ENCODE measurements around the gene KRT2.

Gene KRT2

DNA sequence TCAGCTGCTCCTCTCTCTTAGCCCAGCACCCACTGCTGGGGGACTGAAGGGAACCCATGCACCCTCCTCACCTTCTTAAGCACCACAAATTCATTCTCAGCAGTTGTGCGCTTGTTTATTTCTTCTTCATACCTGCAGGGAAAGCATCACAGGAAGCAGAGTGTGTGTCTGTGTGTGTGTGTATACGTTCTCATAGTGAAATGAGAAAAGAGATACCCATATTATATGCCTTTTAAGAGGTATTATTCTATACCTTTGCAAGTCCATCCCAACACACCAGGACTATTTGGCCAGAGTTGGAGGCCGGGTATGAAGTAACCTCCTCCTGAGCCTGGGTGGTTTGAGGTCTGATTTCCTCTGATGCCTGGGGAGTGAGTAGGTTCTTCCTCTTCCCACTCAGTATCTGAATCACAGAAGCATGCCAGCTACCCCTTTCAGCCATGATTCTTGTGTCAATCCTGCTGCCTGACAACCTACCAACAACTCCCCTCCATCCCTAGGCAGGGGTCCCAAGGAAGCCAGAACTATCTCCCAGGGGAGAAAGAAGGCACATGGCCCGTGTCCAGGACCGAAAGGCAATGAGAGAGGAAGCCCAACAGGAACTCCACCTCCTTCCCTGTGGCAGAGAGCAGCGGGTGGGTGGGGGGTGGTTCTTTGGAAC lies 36.7 kb downstream of the KRT2 start:
- DNase-seq (ENCODE audit: low spot score) = no peak

DNA sequence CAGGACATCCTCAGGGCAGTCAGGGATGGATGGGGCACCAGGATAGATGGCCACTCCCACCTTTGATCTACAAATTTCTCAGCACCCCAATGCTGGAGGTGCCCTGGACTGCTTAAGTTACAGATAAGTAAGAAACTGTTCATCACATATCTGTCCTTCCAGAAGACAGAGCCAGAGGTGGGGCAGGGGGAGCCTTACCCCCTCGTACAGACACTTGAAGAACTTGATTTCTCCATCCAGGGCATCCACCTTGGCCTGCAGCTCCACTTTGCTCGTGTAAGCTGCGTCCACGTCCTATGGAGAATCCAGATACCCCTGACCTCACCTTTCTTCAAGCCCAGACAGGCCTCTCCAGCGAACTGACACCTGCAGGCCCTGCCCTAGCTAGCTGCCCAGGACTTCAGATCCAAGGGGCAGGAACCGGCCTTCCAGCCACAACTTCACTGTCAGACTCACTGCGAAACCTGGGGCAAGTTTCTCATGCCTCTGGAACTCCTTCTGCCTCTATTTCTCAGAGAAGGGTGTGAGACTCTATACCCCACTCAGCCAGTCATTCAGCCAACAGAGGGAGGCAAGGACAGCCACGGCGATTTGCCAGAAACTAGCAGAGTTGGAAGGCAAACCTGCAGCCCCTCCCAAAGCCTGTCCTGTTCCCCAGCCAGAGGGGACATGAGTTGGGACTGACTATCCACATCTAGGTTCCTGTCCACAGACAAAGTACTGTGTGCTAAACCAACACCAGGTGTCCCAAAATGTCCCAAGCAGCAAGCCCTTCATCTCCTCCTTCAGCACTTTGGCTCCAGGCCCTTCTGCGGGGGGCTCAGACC lies 37.4 kb downstream of the KRT2 start:
- no peak for DNase-seq (ENCODE audit: low spot score)

- no peak for DNase-seq (ENCODE audit: low spot score)
Measured at GRCh38 chr12:52613384-52614030, 38.5 kb downstream of the KRT2 start.

GRCh38 chr12:52612431-52613383 lies 39.3 kb downstream of the KRT2 start:
- DNase-seq (ENCODE audit: low spot score) = no peak

DNA sequence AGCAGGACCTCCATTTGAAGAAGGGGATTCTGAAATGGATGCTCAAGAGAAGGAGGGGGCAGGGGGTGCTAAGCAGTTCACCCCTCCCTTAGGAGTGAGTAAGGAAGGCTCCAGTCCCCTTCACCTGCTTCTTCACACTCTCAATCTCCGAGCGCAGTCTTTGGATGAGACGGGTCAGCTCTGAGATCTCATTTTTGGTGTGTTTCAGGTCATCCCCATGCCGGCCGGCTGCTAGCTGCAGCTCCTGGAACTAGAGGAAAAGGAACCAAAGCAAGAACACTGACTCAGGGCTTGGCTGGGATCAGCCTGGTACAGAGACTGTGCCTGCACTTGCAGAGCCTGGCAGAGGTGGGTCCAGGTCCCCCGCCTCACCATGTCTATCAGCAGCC lies 40.9 kb downstream of the KRT2 start:
- DNase-seq (ENCODE audit: low spot score) = no peak

- no peak for DNase-seq (ENCODE audit: low spot score)
Measured at GRCh38 chr12:52608826-52609630, 43.0 kb downstream of the KRT2 start.

DNA sequence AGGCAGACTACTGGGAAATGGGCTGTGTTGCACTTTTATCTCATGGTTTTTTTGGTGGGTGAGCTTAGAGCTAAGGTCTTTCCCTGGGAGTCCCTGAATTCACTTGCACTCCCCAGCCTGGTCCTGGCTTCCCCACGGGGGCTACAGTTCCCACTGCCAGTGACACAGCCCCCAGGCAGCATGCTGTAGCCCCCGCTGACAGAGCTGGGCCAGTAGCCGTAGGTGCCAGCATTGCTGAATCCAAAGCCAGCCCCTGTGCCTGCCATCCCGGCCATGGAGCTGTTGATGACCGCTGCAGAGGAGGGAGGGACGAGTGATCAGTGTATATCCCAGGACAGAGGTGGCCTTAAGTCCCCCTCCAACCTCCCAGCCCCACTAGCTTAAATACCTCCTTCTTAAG lies 43.9 kb downstream of the KRT2 start:
- no peak for DNase-seq (ENCODE audit: low spot score)

GRCh38 chr12:52607314-52607713 lies 44.7 kb downstream of the KRT2 start:
- DNase-seq (ENCODE audit: low spot score) = no peak

DNA sequence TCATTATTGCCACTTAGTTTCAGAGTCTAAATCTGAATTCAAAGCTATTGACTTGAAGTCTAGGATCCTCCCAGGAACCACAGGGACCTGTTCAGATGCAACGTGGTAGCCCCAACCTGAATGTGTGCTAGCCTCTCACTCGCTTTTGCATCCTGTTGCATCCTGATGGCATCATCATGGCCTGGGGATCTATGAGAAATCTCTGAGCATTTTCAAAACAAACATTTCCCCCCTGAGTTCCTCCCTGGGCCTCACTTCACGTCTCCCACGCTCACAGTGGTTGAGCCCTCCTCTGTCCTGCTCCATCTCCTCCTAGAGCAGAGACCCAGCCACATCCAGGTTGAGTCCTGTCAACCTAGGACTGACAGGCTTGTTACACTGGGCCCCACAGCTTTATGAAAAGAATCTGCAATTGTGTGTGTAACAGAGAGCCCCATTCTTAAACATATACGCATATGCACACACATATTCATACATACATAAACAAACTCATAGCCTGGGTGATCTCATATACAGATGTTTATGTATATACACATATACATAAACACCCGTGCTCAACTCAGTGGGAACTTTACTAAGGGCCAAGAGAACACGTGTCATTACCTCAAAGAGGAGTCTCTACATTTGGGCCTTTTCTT lies 45.3 kb downstream of the KRT2 start:
- DNase-seq (ENCODE audit: low spot score) = no peak

- no peak for DNase-seq (ENCODE audit: low spot score)
Measured at GRCh38 chr12:52606096-52606495, 45.9 kb downstream of the KRT2 start.

DNA sequence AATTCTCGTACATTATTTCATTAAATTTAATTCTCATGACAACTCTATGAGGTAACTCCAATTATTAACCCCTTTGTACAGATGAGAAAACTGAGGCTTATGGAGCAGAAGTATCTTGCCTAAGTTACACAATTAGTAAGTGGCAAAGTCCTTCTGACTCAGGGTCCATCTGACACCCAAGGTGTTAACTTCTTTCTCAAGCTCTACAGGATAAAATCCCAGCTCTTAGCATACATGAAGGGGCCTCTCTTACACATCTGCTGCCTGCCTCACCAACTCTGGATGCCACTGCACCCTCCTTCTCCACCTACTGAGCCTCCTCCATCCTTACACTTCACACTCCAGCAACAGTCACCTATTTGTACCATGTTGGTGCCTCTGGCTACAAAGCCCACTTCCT lies 46.5 kb downstream of the KRT2 start:
- no peak for DNase-seq (ENCODE audit: low spot score)

DNA sequence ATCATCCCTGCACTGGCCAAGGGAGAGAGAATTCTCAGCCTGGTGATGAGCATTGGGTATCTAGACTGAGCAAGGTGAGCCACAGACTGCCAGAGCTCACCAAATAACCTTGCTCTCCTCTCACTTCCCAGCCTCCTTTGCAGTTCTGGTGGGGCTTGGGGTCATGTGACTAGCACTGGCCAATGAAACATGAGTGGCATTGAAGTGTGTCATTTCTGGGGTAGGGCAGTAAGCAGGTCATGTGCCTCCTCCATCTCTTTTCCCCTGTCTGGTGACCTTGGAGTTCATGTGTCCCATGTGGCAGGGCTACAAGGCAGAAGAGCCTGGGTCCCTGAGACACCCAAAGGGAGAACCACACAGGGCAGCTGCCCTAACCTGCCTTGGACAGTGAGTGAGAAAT lies 47.2 kb downstream of the KRT2 start:
- DNase-seq (ENCODE audit: low spot score) = no peak

DNA sequence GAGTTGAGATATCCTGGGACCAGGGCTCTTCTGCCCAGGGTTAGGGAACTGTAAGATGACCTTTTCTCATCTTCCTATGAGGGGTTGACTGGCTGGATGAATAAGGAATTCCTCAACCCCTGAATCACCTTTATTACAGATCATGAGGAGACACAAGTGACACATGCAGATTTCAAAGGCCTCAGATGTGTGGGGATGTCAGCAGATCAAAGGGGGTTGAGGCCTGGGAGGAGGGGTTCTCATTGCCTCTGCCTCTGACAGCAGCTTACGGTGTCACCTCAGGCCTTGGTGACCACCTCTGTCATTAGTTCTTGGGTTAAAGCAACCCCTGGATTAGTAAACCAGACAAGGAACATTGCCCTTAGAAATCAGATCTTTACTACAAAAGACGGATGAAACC lies 48.7 kb downstream of the KRT2 start:
- DNase-seq (ENCODE audit: low spot score) = peak; percentile 17

- no peak for DNase-seq (ENCODE audit: low spot score)
Measured at GRCh38 chr12:52602552-52602951, 49.5 kb downstream of the KRT2 start.

DNA sequence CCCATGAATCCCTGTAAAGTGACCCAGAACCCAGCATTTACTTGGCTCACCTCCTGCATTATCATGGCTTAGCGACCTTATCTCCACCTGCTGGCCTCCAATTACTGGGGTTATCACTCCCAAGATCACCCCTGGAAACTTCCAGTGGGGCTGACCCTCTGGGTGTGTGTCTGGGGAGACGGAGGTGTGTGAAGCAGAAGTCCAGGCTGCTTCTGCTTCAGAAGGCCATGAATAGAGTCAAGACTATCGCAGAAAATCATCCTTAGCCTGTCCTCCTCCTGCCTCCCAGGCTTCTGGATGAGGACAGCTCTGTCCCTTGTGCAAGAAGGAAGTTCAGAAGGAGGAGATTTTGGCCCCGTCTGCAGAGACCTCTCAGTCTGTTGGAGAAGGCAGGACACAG lies 50.3 kb downstream of the KRT2 start:
- DNase-seq (ENCODE audit: low spot score) = no peak

- DNase-seq (ENCODE audit: low spot score) = no peak
Measured at GRCh38 chr12:52600941-52601481, 51.0 kb downstream of the KRT2 start, which contains the start of gene KRT72. Gene KRT72, minus strand, starts transcription at chr12:52601463. Its CDS starts 11 bp downstream, at chr12:52601452.

DNA sequence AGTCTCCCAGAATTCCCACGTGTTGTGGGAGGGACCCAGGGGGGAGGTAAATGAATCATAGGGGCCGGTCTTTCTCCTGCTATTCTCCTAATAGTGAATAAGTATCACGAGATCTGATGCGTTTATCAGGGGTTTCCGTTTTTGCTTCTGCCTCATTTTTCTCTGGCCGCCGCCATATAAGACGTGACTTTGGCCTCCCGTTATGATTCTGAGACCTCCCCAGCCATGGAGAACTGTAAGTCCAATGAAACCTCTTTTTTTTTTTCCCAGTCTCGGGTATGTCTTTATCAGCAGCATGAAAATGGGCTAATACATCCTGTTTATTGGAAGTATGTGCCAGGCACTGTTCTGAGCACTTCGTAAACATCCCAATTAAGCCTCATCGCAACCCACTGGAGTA lies 51.5 kb downstream of the KRT2 start:
- DNase-seq (ENCODE audit: low spot score) = no peak

DNA sequence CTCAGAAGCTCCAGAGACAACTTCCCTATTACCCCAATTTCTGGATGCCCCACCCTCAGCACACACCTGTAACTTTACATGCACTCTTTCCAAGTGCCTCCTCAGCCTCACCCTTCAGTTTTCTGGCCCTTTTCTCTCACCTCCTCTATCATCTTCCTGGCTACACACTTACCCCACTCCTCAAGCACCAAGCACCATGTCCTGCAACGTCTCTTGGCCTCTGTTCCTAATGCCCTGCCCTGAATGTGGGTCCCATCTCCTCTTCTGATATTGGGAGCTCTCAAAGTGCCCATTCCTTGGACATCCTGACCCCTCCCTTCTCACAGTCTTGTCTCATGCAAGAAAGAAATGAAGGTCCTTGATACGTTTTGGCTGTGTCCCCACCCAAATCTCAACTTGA lies 51.9 kb downstream of the KRT2 start:
- no peak for DNase-seq (ENCODE audit: low spot score)

DNA sequence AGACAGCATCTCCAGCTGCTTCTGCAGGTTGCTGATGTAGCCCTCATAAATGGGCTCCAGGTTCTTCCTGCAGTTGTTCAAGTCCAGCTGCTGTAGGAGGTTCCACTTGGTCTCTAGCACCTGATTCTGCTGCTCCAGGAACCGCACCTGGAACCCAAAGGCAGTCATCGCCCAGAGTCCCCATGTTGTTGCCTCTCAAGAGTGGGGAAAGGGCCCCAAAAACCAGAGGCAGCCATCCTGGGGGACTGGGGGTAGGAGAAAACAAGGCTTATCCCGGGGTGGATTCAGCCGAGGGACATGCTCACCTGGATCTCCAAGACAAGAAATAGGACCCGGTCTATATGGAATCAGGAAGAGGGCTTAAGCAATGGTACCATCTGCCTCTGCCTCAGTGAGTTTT lies 53.0 kb downstream of the KRT2 start:
- DNase-seq (ENCODE audit: low spot score) = no peak

Data from CD4-positive, alpha-beta T cell treated with Interleukin-2 at 100 ng/mL for 4 hours (primary cell).